T-helper 17 cell (primary cell): Measurements from ENCODE around the gene RPN2. TPM values are rescaled to one million over a fixed set of nuclear protein-coding genes. Genes with fewer than 3 reads are reported as not detected.

Experiments
- ATAC-seq: fragments of 150-1000 bp; cut with Tn5 transposase; 2 replicates; pipeline ENCODE4 v1.10.0; 2021; ENCODE audit warnings: mild to moderate bottlenecking, moderate library complexity
- DNase-seq, 3 donors: peaks; one replicate each; pipeline versions ENCODE4 v3.0.0 to v3.0.0-alpha.2; 2020 to 2021
- H3K9me3 ChIP-seq: one replicate; pipeline ENCODE4 v1.7.0; 2013; ENCODE audit warnings: low read length, mild to moderate bottlenecking; ENCODE audit not compliant: control insufficient read depth, poor library complexity, severe bottlenecking
- H3K27ac Mint-ChIP-seq: one replicate; pipeline ENCODE4 v1.8.0; 2022; ENCODE audit warnings: mild to moderate bottlenecking, moderate library complexity, mixed read lengths
- H3K27me3 Mint-ChIP-seq: one replicate; pipeline ENCODE4 v1.8.0; 2022; ENCODE audit warnings: mixed read lengths
- H3K36me3 Mint-ChIP-seq: one replicate; pipeline ENCODE4 v1.8.0; 2022; ENCODE audit warnings: low read depth, mixed read lengths
- H3K4me1 Mint-ChIP-seq: one replicate; pipeline ENCODE4 v1.8.0; 2022; ENCODE audit warnings: mild to moderate bottlenecking, mixed read lengths
- H3K4me3 Mint-ChIP-seq: one replicate; pipeline ENCODE4 v1.8.0; 2022; ENCODE audit warnings: mild to moderate bottlenecking, moderate library complexity, mixed read lengths
- total RNA-seq, 4 donors: library from RNA in 2 of 4; stranded (reverse) in 2 of 4; gene quantifications; one replicate each; pipeline ENCODE4 v1.2.3 and lab custom pipeline; 2022 to 2026

Gene RPN2
- total RNA-seq, 2 donors from 2014 or later = 107 to 120 TPM

DNA sequence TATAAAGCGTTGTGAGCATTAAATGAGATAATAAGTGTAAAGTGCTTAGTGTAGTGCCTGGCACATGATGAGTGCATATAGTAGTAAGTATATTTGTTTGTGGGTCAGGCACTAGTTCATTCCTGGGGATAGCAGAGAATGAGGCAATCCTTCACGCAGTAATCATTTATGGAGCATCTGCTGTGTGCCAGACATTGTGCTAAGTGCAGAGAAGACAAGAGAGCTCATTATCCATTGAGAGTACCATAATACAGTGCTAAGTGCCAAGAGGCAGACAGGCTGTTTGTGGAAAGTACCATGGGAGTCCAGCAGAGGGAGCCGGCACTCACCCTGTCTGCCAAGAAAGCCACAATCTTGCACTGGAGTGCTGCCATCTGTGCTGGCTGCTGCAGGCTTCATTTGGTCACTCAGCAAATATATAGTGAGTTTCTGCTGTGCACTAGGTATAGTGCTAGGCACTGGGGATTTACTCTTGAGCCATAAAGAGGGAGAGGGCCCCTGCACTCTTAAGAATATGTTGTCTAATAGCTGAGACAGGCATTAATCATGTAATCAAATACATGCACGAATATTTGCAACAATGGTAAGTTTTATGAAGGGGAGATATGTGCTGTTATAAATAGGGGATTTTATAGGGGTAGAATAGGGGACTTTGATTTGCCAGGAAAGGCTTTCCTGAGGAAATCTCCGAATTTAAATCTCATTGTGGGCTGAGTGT is 13.2 kb downstream of the RPN2 start:
- Mint-ChIP-seq H3K4me1 (peaks cover 69% of the 10 kb centered on the region), H3K4me3 (peak overlapping the region; percentile 73), H3K36me3 (peaks cover 8% of the 10 kb centered on the region), H3K27me3 (no peaks in the 10 kb centered on the region), H3K27ac (peak overlapping the region; percentile 90)
- H3K9me3 ChIP-seq = no peaks in the 10 kb centered on the region
- ATAC-seq (peak; percentile 85), DNase-seq (peak; percentile 41 to 61 (median 51))

DNA sequence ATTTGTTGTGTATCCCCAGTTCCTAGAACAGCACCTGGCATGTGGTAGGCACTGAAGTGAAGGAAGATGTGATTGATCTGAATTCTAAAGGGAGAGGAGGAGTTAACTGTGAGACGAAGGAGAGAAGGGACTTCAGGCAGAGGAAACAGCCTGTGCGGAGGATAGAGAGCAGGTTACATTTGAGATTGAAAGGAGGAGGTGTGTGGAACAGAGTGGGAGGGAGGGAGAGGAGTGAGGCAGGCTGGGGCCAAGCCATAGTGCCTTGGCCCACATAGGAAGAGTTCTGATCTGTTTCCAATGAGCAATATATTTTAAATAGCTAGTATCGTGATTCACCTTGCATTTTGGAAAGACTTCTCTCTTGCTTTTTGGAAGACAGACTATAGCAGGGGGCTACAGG is 14.1 kb downstream of the RPN2 start:
- ATAC-seq = no peak
- Mint-ChIP-seq H3K27me3 (no peaks in the 10 kb centered on the region), H3K4me3 (peak overlapping the region; percentile 43), H3K4me1 (peaks cover 66% of the 10 kb centered on the region), H3K36me3 (peaks cover 8% of the 10 kb centered on the region), H3K27ac (peak overlapping the region; percentile 90)
- no peaks in the 10 kb centered on the region for H3K9me3 ChIP-seq
- no peak for DNase-seq

DNA sequence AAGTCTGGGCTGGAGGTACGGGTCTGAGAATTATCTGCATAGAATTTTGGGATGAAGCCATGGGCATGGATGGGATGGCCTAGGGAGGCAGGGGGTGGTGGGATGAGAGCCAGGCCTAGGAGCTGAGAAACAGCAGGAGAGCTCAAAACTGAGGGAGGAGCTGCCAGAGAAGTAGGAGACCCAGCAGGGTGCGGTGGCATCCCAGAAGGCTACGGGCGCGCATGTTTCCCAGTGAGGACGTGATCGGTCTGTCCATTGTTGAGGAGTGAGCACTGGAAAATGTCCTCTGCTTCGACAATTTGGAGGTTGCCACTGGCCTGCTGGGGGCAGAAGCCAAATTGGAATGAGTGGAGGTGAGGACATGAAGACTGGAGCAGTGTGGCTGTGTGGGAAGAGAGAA is 14.7 kb downstream of the RPN2 start:
- peak overlapping the region; percentile 43 for H3K4me3 Mint-ChIP-seq
- peak overlapping the region; percentile 90 for H3K27ac Mint-ChIP-seq
- H3K9me3 ChIP-seq = no peaks in the 10 kb centered on the region
- DNase-seq (no peak), ATAC-seq (no peak)
- peaks cover 8% of the 10 kb centered on the region for H3K36me3 Mint-ChIP-seq
- peaks cover 64% of the 10 kb centered on the region for H3K4me1 Mint-ChIP-seq
- H3K27me3 Mint-ChIP-seq = no peaks in the 10 kb centered on the region

DNA sequence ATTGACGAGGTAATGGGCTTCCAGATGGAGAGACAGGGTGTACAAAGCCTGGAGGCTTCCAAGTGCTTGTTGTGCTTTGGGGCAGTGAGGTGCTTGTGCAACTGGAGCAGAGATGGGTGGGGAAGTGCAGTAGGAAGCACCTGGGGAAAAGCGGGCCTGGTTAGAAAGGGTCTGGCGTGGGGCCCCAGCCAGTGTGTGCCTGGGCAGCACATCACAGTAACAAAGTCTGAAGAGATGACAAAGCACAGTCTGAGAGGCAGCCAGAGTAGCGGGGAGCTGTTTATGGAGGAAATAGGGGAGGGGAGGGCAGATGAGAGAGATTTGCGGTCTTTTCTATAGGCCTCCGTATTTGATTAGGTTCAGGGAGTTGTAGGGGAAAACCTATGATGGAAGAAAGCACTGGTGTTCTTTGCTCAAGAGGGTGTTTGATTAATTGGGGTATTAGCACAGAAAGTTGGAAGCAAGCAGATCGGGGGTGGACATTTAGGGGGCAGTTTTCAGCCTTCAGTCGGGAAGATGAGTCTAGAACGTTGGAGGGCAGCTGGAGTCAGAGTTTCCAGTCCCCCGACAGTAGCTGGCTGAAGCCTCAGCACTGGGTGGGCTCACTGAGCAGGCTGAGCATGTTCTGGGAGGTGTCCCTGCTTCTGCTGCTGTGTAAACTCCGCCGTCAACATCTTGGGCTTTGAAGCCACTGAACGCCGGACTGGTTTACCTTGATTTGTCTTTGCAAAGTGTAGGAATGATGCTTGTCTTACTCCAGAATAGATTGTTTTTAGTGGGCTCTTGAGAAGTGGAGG is 15.7 kb downstream of the RPN2 start:
- Mint-ChIP-seq H3K27me3 (no peaks in the 10 kb centered on the region), H3K27ac (peak overlapping the region; percentile 73), H3K36me3 (peaks cover 3% of the 10 kb centered on the region), H3K4me3 (peak overlapping the region; percentile 74), H3K4me1 (peaks cover 55% of the 10 kb centered on the region)
- H3K9me3 ChIP-seq = no peaks in the 10 kb centered on the region
- no peak for DNase-seq
- peak; percentile 63 for ATAC-seq

DNA sequence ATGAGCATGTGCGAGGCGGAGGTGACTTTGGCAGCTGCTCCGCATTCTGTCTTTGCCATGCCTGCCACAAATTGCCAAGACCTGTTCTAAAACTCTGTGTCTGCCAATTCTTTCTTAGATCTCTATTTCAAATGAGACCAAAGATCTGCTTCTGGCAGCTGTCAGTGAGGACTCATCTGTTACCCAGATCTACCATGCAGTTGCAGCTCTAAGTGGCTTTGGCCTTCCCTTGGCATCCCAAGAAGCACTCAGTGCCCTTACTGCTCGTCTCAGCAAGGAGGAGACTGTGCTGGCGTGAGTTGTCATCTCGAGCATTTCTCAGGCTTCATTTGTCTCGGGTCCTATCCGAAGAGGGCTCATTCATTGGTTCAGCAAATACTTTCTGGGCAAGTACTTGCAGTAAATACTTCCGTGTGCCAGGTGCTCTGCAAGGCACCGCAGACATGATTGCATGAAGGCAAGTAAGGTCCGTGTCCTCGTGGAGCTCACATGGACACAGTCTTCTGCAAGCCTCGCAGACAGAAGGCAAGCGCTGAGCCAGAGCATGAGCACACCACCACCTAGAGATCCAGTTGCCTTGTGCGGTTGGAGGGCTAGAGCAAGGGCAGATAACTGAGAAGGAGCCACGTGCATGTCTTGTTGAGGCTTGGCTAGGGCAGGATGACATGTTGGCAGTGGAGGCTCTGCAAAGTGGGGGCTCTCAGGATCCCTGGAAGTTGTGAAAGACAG is 20.0 kb downstream of the RPN2 start:
- DNase-seq = no peak
- H3K27ac Mint-ChIP-seq = no peak overlapping the region
- H3K4me1 Mint-ChIP-seq = peaks cover 31% of the 10 kb centered on the region
- no peaks in the 10 kb centered on the region for H3K27me3 Mint-ChIP-seq
- H3K36me3 Mint-ChIP-seq = peaks cover 3% of the 10 kb centered on the region
- ATAC-seq = no peak
- no peaks in the 10 kb centered on the region for H3K9me3 ChIP-seq
- H3K4me3 Mint-ChIP-seq = no peak overlapping the region

DNA sequence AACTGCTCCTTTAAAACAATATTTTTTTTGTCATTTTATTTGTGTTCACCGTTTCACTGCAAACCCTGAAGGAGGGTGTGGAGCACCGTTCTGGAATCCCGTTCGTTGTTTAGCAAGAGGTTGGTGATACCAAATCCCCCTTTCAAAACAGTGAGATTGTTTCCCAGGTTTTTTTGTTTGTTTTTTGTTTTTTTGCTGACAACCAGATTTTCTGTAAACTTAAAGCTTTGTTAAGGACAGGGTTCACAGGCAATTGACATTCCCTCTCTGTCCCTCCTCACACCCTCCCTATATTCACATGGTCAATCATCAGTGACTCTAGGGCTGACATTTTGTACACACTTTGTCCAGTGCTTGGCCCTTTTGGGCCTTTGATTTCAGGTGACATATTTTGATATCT is 21.2 kb downstream of the RPN2 start:
- peaks cover 5% of the 10 kb centered on the region for H3K36me3 Mint-ChIP-seq
- peaks cover 23% of the 10 kb centered on the region for H3K4me1 Mint-ChIP-seq
- DNase-seq (no peak), ATAC-seq (no peak)
- H3K4me3 Mint-ChIP-seq = no peak overlapping the region
- no peak overlapping the region for H3K27ac Mint-ChIP-seq
- no peaks in the 10 kb centered on the region for H3K9me3 ChIP-seq
- H3K27me3 Mint-ChIP-seq = no peaks in the 10 kb centered on the region

DNA sequence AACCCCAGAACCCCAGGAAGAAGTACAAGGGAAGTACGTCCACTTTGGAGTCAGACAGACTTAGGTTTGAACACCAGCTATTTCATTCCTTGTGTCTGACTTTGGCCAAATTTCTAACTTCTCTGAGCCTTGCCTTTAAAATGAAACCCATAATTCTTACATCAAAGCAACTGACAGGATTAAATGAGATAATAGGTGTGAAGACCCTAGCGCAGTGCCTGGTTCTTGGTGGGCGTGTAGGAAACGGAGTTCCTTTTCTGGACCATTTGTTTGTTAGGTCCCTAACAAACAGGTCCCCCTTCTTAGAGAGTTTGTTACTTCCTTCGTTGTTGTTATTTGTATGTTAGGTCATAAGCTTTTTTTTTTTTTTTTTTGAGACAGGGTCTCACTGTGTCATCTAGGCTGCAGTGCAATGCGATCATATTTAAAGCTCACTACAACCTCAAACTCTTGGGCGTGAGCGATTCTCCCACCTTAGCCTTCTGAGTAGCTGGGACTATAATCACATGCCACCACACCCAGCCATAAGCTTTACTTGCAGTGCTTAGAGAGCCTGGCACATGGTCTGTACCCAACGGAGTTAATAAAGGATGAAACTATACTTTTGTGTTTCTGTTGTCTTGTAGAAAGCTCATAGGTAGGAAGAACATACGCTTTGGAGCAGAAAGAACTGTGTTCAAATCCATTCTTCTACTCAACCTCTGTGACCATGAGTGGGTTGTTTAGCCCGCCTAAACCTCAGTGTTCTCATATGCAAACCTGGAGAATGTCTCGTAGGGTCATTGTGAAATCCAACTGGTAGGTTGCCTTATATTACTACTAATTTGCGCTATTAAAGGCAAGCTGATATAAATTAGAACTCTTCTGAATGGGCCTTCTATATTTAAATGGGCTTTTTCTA is 22.0 kb downstream of the RPN2 start:
- H3K9me3 ChIP-seq = no peaks in the 10 kb centered on the region
- no peak for DNase-seq
- peaks cover 20% of the 10 kb centered on the region for H3K4me1 Mint-ChIP-seq
- no peaks in the 10 kb centered on the region for H3K27me3 Mint-ChIP-seq
- ATAC-seq = no peak
- H3K27ac Mint-ChIP-seq = no peak overlapping the region
- H3K36me3 Mint-ChIP-seq = peaks cover 5% of the 10 kb centered on the region
- no peak overlapping the region for H3K4me3 Mint-ChIP-seq

DNA sequence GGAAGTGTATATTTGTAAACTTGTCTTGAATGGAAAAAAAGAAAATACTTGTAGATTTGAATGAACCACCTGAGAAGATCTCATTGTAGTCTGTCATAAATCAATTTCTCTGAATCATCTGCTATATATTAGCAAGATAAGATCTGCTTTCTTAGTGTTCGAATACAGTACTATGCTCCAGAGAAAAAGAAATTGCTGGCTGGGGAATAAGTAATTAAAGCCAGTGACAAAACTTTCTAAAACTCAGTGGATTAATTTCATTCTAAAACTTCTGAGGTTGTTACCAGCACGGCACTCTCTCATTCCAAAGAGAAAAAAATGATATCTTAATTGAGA is 22.7 kb downstream of the RPN2 start:
- H3K27me3 Mint-ChIP-seq = no peaks in the 10 kb centered on the region
- DNase-seq (no peak), ATAC-seq (no peak)
- H3K4me1 Mint-ChIP-seq = peaks cover 15% of the 10 kb centered on the region
- H3K36me3 Mint-ChIP-seq = peaks cover 5% of the 10 kb centered on the region
- H3K27ac Mint-ChIP-seq = no peak overlapping the region
- H3K9me3 ChIP-seq = no peaks in the 10 kb centered on the region
- no peak overlapping the region for H3K4me3 Mint-ChIP-seq

DNA sequence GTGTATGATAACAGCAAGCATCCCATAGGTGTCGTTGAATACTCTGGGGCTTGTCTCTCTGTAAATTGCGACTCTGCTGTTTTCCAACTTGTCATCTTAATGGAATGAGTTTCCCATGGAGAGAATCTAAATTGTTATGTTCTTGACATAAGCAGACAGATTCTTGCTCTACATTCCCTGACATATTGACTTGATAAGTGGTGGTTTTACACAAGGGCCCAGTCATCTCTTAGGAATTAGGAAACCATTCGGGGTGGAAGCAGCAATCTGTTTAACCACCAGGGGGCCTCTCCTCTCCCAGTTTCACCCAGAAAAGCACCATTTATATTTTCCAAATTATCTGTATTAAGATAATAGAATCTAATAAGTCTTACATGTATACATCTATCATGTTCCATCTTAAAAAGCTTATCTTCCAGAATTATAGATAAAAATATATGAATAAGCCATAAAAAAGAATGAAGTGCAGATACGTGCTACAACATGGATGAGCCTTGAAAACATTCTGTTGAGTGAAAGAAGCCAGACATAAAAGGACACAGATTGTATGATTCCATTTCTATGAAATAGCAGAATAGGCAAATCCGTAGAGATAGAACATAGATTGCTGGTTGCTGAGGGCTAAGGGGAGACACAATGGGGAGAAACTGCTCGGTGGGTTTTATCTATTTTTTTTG is 23.3 kb downstream of the RPN2 start:
- Mint-ChIP-seq H3K4me1 (peaks cover 9% of the 10 kb centered on the region), H3K4me3 (no peak overlapping the region), H3K27me3 (no peaks in the 10 kb centered on the region), H3K36me3 (peaks cover 5% of the 10 kb centered on the region), H3K27ac (no peak overlapping the region)
- no peaks in the 10 kb centered on the region for H3K9me3 ChIP-seq
- no peak for DNase-seq
- peak; percentile 50 for ATAC-seq

DNA sequence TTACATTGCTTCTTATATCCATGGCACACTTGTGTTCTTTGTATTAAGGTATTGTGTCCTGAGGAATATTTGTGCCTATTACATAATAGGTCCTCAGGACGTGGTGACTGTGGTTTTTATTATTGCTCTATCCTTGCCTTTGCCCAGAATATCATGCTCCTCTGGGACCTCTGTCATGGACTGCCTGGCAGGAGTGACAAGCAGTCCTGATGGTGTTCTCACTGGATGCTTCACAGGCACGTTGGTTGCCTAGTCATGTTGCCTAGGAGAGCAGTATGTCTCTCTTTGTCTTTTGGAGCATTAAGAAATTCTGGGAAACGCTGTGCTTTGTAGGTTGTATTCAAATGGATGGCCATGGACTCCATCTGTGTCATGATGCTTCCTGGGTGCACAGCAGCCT is 24.9 kb downstream of the RPN2 start:
- no peaks in the 10 kb centered on the region for H3K9me3 ChIP-seq
- no peak overlapping the region for H3K27ac Mint-ChIP-seq
- no peak overlapping the region for H3K4me3 Mint-ChIP-seq
- peaks cover 8% of the 10 kb centered on the region for H3K36me3 Mint-ChIP-seq
- DNase-seq = no peak
- H3K4me1 Mint-ChIP-seq = peaks cover 12% of the 10 kb centered on the region
- H3K27me3 Mint-ChIP-seq = no peaks in the 10 kb centered on the region
- no peak for ATAC-seq

DNA sequence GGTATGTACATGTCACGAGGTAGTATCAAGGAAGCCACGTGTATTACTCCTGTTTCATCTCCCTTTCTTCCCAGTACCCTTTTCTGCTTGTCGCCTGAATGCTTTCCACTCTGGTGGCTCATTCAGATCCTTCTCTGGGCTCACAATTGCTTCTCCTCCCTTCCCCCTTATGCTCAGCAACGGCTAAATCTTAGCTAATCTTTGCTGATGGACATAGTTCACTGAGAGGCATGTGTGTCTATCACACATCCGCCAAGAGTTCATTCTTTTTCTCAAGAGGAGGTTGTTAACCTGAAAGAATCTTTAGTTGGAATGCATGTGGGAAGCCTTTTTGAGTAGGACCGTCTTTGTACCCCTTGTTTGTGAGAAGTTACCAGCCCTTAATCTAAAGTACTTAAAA is 26.0 kb downstream of the RPN2 start:
- Mint-ChIP-seq H3K4me1 (peaks cover 12% of the 10 kb centered on the region), H3K27ac (no peak overlapping the region), H3K27me3 (no peaks in the 10 kb centered on the region), H3K36me3 (peaks cover 8% of the 10 kb centered on the region), H3K4me3 (no peak overlapping the region)
- DNase-seq (no peak), ATAC-seq (no peak)
- H3K9me3 ChIP-seq = no peaks in the 10 kb centered on the region

DNA sequence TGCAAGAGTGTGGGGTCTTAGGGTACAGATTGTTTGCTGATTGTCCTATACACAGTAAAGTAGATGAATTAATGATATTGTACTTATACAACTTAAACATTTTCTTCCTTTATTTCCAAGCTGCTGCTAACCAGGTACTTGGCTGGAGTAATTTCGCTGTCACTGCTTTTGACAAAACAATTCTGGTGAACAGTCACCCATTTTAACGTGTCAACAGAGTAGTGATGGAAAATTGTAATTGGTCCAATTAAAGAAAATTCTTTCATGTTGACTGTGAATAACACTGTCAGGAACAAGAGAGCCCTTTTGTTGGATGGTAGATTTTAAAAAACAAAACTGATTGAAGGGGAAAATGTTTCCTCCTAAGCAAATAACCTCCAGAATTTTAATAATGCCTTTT is 26.7 kb downstream of the RPN2 start:
- DNase-seq (no peak), ATAC-seq (no peak)
- H3K9me3 ChIP-seq = no peaks in the 10 kb centered on the region
- no peak overlapping the region for H3K27ac Mint-ChIP-seq
- H3K4me3 Mint-ChIP-seq = no peak overlapping the region
- H3K36me3 Mint-ChIP-seq = peaks cover 8% of the 10 kb centered on the region
- no peaks in the 10 kb centered on the region for H3K27me3 Mint-ChIP-seq
- peaks cover 10% of the 10 kb centered on the region for H3K4me1 Mint-ChIP-seq
